Activated gamma-delta T cell treated with Interleukin-2 at 50 U/mL for 16 hours (primary cell): ENCODE results near the gene COL4A5.
"Not testable (repeated sequence)": the region's sequence is repeated elsewhere in the genome, so short reads cannot be mapped to it uniquely, and the experiment has no call there.

Experiments
- DNase-seq: peaks from one replicate; pipeline ENCODE4 v3.0.0-alpha.2; 2020

The COL4A5 gene

GRCh38 chrX:108456971-108457477 is 17.4 kb downstream of the COL4A5 start:
- no peak for DNase-seq

- DNase-seq: no peak
Measured at GRCh38 chrX:108464604-108465003, 25.0 kb downstream of the COL4A5 start.

- DNase-seq: no peak
Measured at GRCh38 chrX:108468486-108468885, 28.8 kb downstream of the COL4A5 start.

GRCh38 chrX:108473979-108474378 is 34.3 kb downstream of the COL4A5 start:
- no peak for DNase-seq

DNA sequence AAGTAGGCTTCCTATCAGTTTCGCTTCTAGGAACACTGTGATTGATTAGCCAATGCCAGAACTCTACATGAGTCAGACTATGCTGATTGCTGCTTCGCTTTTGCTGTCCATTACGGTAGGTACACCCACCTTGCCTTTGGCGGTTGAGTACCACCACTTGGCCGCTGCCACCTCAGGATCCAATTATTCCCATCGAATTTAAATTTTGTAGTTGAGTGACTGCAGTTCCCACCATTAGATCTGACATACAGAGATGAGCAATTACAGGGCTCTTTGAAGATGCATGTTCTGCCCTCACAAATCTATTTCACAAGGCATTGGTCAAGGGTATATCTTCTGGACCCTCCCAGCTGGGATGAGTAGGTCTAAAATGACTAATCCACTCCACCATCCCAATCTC is 41.9 kb downstream of the COL4A5 start:
- DNase-seq: not testable (repeated sequence)

DNA sequence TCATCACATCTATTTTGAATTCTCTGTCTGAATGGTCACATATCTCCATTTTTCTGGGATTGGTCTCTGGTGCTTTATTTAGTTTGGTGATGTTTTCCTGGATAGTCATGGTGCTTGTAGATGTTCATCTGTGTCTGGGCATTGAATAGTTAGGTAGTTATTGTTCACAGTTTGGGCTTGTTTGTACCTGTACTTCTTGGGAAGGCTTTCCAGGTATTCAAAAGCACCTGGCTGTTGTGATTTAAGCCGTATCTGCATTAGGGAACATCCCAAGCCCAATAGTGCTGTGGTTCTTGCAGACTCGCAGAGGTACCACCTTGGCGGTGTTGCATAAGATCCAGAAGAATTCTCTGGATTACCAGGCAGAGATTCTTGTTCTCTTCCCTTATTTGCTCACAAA is 44.6 kb downstream of the COL4A5 start:
- no peak for DNase-seq

- DNase-seq: no peak
Measured at GRCh38 chrX:108485960-108486359, 46.3 kb downstream of the COL4A5 start.

DNA sequence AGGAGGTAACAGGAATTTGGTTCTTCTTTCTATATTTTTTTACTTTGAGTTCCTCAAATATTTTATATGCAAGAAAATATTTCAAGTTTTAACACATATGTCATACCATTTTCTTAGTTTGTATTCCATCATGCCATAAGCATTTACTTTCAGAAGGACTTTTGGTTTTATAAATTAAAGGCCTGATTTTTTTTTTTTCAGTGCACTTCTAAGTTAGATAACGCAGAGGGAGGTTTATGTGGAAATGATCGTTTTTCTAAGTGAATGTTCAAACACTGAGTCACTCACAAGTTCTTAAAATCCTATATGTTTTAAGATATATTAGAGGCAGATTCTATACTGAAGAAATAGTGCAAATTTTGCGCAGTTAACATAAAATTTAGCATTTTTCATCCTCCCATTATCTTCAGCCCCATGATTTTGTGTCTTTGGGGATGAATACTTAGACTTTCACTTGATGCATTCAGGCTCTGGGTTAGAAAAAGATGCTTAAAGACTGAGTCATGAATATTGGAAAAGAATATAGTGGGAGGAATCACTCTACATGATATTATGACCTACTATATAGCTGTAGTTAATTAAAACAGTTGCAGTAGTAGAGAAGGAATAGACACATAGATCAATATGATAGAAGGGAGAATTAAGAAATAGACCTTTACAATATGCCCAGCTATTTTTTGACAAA is 54.9 kb downstream of the COL4A5 start:
- no peak for DNase-seq

- DNase-seq: no peak
Measured at GRCh38 chrX:108511721-108512120, 72.1 kb downstream of the COL4A5 start.

DNA sequence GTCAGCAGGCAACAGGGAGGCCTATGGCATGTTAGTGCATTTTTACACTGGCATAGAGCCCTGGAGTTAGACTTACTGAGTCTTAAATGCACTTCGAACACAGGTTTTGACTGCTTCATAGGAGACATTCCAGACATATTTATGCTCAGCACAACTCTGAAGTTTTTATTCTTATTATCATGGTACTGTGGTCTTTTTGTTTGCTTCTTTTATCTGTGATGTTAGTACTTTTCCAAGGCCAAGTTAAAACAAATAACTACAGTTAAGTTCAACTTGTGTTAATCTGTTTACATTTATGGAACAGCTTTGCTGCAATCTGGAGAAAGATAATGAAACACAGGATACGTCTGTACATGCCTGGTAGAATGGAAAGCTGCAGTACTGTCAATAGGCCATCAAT is 76.5 kb downstream of the COL4A5 start:
- no peak for DNase-seq

DNA sequence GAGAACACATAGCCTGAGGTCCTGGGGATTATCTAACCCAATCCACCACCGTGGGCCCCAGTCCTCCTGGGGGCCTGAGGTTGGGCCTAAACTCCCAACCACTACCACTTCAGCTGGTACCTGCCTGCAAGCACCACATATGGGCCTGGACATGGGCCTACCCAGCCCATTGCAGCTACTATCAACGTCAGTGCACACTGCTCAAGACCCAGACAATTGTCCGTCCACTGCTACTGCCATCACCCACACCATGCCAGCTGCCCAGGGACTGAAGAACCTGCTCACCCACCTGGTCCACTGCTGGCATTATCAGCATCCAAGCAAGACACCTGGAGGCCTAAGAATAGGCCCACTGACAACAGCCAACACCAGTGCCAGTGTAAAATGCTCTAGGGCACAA is 88.1 kb downstream of the COL4A5 start:
- no peak for DNase-seq

GRCh38 chrX:108537005-108537404 is 97.4 kb downstream of the COL4A5 start:
- DNase-seq: no peak

- DNase-seq: no peak
Measured at GRCh38 chrX:108541286-108541685, 101.6 kb downstream of the COL4A5 start.

DNA sequence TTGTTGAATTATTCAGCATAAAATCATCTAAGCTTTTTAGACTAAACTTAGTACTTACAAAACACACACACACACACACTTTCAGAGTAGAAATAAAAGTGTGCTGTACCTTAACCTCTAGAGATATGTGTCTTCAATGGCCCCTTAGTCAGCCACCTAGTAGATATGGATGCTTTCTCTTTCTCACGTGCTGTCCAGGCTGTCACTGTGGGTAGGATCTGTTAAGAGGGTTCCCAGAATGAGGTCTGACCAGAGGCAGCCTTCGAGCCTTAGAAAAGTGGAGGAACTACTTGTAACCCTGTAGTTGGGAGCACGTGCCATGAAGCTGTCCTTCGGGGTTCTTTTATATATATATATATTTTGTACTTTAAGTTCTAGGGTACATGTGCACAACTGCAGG is 117.9 kb downstream of the COL4A5 start:
- no peak for DNase-seq

GRCh38 chrX:108558217-108558616 is 118.6 kb downstream of the COL4A5 start:
- no peak for DNase-seq

- DNase-seq: no peak
Measured at GRCh38 chrX:108573136-108573535, 133.5 kb downstream of the COL4A5 start.

DNA sequence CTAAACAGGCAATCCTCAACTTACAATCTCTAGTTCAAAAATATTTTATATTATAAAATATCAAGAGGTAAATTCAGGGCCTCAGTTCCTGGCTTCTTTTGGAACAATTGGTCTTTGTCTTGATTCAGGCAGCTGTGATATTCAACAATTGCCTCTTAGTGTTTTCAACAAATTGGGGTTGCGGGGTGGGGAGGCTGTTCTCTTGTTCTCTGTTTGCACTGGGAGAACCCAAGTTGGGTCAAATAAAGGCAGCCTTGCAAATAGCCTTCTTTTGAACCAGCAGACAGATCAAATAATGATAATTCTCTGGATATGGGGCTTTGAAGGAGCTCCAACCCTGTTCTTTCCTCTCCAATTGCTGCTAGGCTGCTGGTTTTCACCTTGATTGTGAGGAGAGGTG is 142.5 kb downstream of the COL4A5 start:
- DNase-seq: no peak

DNA sequence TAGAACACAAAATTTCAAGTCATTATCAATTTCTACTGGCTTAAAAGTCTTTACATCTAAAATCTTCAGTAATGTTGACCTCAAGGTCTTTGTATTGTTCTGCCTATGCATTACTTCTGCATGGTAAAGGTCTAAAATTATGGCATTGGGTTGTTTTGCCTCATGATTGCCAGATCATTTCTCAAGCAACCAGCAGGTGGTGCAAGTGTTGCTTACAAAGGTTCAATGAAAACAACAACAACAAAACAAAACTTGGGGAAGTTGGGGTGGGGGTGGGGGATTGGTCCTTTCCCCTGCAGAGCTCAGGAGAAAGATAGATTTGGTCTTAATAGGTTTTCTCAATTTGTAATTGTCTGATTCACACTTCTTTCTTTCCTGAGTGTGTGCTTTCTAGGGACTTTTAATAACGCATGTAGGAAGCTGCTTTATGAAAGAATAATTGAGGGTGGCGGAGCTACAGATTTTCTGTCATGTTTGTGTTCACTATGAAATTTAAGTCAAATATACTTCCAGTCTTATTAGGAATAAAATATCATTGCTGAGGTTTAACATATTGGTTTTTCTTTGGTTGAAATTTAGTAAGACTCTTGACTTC is 145.1 kb downstream of the COL4A5 start:
- no peak for DNase-seq

- no peak for DNase-seq
Measured at GRCh38 chrX:108590496-108590895, 150.9 kb downstream of the COL4A5 start.

DNA sequence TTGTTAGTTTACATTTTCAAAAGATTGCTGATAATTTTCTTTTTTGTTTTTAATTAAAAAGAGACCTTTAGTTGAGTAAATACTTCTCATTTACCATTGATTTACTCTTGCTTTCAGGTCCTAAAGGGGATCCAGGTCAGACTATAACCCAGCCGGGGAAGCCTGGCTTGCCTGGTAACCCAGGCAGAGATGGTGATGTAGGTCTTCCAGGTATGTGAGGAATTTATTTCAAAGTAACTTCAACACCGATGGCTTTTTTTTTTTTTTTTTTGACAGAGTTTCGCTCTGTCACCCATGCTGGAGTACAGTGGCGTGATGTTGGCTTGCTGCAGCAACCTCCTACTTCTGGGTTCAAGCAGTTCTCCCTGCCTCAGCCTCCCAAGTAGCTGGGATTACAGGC is 161.6 kb downstream of the COL4A5 start:
- DNase-seq: no peak

- no peak for DNase-seq
Measured at GRCh38 chrX:108610141-108610540, 170.5 kb downstream of the COL4A5 start.

- DNase-seq: no peak
Measured at GRCh38 chrX:108614616-108615015, 175.0 kb downstream of the COL4A5 start.

DNA sequence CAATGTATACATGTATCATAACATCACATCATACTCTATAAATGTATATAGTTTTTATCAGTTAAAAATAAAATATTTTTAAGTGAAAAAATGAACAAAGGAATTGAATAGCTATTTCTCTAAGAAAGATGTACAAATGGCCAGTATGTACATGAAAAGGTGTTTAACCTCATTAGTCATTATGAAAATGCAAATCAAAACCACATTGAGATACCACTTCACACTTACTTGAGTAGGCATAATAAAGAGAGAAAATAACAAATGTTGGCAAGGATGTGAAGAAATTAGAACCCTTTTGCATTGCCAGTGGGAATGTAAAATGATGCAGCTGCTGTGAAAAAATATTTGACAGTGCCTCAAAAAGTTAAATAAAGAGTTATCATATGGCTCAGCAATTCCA is 201.2 kb downstream of the COL4A5 start:
- no peak for DNase-seq

- no peak for DNase-seq
Measured at GRCh38 chrX:108641589-108642272, 202.1 kb downstream of the COL4A5 start.
